ENCODE measurements around the gene CCSAP. TPM values are rescaled to one million over a fixed set of nuclear protein-coding genes. Genes with fewer than 3 reads are reported as not detected.

Gene CCSAP
- total RNA-seq, 1 donor from 2014 or later = 5.4 TPM

DNA sequence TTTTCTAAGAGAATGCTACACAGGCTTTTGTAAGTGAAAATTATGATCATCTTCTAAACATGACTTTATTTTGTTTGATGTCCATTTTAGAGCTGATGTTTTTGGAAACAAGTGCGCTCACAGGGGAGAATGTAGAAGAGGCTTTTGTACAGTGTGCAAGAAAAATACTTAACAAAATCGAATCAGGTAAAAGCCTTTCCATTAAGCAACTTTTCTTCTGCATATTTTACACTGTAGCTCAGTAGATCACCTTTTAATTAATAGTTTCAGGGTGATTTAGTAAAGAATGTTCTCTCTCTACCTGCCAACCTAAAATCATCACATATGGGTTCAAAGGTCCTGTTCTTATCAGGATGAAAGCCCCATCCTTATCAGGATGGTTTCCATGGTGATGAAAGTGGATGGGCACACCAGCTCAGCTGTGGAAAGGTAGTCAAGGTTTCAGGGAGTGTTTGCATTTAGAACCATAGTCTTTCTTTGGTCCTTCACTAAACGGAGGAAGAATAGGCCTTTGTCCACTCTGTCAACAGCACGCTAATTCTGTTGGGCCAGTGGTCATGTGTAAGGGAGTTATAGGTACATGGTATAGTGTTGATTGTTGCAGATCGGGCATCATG is 43.9 kb downstream of the CCSAP start:
- Mint-ChIP-seq H3K36me3 (ENCODE audit: unreplicated experiment) (peaks cover 27% of the 10 kb centered on the region), H3K4me1 (ENCODE audit: unreplicated experiment) (peaks cover 18% of the 10 kb centered on the region), H3K27me3 (ENCODE audit: unreplicated experiment) (no peaks in the 10 kb centered on the region), H3K27ac (ENCODE audit: unreplicated experiment) (no peak overlapping the region), H3K4me3 (ENCODE audit: unreplicated experiment) (no peak overlapping the region), H3K9me3 (ENCODE audit: unreplicated experiment) (no peaks in the 10 kb centered on the region)
- TF ChIP-seq, protein P1, sequence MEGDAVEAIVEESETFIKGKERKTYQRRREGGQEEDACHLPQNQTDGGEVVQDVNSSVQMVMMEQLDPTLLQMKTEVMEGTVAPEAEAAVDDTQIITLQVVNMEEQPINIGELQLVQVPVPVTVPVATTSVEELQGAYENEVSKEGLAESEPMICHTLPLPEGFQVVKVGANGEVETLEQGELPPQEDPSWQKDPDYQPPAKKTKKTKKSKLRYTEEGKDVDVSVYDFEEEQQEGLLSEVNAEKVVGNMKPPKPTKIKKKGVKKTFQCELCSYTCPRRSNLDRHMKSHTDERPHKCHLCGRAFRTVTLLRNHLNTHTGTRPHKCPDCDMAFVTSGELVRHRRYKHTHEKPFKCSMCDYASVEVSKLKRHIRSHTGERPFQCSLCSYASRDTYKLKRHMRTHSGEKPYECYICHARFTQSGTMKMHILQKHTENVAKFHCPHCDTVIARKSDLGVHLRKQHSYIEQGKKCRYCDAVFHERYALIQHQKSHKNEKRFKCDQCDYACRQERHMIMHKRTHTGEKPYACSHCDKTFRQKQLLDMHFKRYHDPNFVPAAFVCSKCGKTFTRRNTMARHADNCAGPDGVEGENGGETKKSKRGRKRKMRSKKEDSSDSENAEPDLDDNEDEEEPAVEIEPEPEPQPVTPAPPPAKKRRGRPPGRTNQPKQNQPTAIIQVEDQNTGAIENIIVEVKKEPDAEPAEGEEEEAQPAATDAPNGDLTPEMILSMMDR (IDR thresholded peaks at IDR 0.05) = no peak
- no peak for DNase-seq (ENCODE audit: extremely low spot score, unreplicated experiment)

DNA sequence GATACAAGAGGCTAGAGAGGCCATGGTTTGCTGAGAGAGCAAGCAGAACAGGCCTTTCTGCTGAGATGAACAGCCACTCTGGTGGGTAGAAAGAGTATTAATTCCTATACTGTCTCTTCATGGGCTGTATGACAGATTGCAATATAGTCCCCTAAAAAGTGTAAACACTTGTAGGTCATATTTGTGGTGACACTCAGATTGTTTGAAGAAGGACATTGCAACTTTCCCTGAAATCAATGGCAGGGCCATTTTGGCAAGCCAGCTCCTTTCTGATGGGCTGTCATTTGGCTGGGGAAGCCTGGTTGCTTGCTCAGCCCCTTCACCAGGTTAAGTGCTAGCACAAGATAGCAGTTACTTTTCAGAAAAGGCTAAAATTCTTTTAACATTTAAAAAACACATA is 44.4 kb downstream of the CCSAP start:
- no peak overlapping the region for H3K4me3 Mint-ChIP-seq (ENCODE audit: unreplicated experiment)
- H3K27ac Mint-ChIP-seq (ENCODE audit: unreplicated experiment) = no peak overlapping the region
- no peaks in the 10 kb centered on the region for H3K9me3 Mint-ChIP-seq (ENCODE audit: unreplicated experiment)
- H3K4me1 Mint-ChIP-seq (ENCODE audit: unreplicated experiment) = peaks cover 18% of the 10 kb centered on the region
- H3K27me3 Mint-ChIP-seq (ENCODE audit: unreplicated experiment) = no peaks in the 10 kb centered on the region
- no peak for DNase-seq (ENCODE audit: extremely low spot score, unreplicated experiment)
- H3K36me3 Mint-ChIP-seq (ENCODE audit: unreplicated experiment) = peaks cover 26% of the 10 kb centered on the region
- TF ChIP-seq, protein P1 (IDR thresholded peaks at IDR 0.05) = no peak

DNA sequence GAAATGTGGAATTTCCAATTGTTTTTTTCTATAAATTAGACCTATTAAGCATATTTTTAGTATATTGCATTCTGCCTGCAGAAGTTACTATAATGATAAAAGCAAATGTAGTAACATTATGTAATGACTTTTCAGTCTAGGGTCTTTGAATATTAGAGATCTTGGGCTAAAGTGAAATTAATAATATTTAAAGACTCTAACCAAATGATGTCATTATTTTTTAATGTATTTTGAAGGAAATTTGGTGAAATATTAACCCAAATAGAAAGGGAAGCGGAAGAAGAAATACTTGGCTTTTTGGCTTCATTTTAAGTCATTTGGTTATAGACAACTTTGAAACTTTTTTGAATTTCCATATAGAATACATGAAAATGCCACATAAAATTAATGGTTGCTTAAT is 45.1 kb downstream of the CCSAP start:
- Mint-ChIP-seq H3K36me3 (ENCODE audit: unreplicated experiment) (peaks cover 23% of the 10 kb centered on the region), H3K9me3 (ENCODE audit: unreplicated experiment) (no peaks in the 10 kb centered on the region), H3K27me3 (ENCODE audit: unreplicated experiment) (no peaks in the 10 kb centered on the region), H3K4me1 (ENCODE audit: unreplicated experiment) (peaks cover 18% of the 10 kb centered on the region), H3K4me3 (ENCODE audit: unreplicated experiment) (no peak overlapping the region), H3K27ac (ENCODE audit: unreplicated experiment) (no peak overlapping the region)
- DNase-seq (ENCODE audit: extremely low spot score, unreplicated experiment) = no peak
- TF ChIP-seq, protein P1 (IDR thresholded peaks at IDR 0.05) = no peak

- Mint-ChIP-seq H3K27ac (ENCODE audit: unreplicated experiment) (no peak overlapping the region), H3K9me3 (ENCODE audit: unreplicated experiment) (no peaks in the 10 kb centered on the region), H3K36me3 (ENCODE audit: unreplicated experiment) (peaks cover 20% of the 10 kb centered on the region), H3K27me3 (ENCODE audit: unreplicated experiment) (no peaks in the 10 kb centered on the region), H3K4me3 (ENCODE audit: unreplicated experiment) (no peak overlapping the region), H3K4me1 (ENCODE audit: unreplicated experiment) (peaks cover 17% of the 10 kb centered on the region)
- no peak for DNase-seq (ENCODE audit: extremely low spot score, unreplicated experiment)
- TF ChIP-seq, protein P1 (IDR thresholded peaks at IDR 0.05) = no peak
Measured at GRCh38 chr1:229296541-229296941, 46.3 kb downstream of the CCSAP start.

DNA sequence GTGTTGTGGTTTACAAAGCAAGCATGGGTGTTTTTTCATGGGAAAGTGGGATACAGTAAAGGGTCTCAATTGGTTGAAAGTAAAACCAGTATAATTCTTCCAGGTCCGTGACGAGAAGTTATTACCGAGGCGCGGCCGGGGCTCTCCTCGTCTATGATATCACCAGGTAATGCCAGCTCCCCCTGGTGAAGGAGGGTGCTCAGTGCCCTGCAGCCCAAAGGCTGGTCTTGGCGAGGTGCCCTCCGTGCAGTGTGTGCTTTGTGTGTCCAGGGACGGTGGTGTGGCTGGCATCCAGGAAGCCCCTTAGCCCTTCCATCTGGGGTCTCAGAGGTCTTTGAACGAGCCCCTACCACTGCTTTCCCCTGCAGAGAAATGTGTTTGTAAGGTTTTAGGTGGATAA is 47.1 kb downstream of the CCSAP start:
- H3K4me1 Mint-ChIP-seq (ENCODE audit: unreplicated experiment) = peaks cover 9% of the 10 kb centered on the region
- TF ChIP-seq, protein P1 (IDR thresholded peaks at IDR 0.05) = no peak
- peaks cover 27% of the 10 kb centered on the region for H3K36me3 Mint-ChIP-seq (ENCODE audit: unreplicated experiment)
- no peak overlapping the region for H3K27ac Mint-ChIP-seq (ENCODE audit: unreplicated experiment)
- H3K27me3 Mint-ChIP-seq (ENCODE audit: unreplicated experiment) = no peaks in the 10 kb centered on the region
- H3K9me3 Mint-ChIP-seq (ENCODE audit: unreplicated experiment) = no peaks in the 10 kb centered on the region
- H3K4me3 Mint-ChIP-seq (ENCODE audit: unreplicated experiment) = no peak overlapping the region
- no peak for DNase-seq (ENCODE audit: extremely low spot score, unreplicated experiment)

All from osteocyte (in vitro differentiated cells).